Mucosa of rectum (tissue), 2 donors: ENCODE measurements around the gene CITED4.

Source experiments
- H3K27ac ChIP-seq, 2 donors: one replicate each; pipeline ENCODE4 v1.7.0; 2013; ENCODE audit warnings: inconsistent platforms in 2 of 2, low read depth in 2 of 2, low read length in 2 of 2
- H3K27me3 ChIP-seq, 2 donors: one replicate each; pipeline ENCODE4 v1.7.0; 2013; ENCODE audit warnings: low read length in 2 of 2; ENCODE audit not compliant: control insufficient read depth in 2 of 2, insufficient read depth in 2 of 2
- H3K36me3 ChIP-seq, 2 donors: one replicate each; pipeline ENCODE4 v1.7.0; 2013; ENCODE audit warnings: low read length in 2 of 2; ENCODE audit not compliant: control insufficient read depth in 2 of 2, insufficient read depth in 2 of 2
- H3K4me1 ChIP-seq, 2 donors: one replicate each; pipeline ENCODE4 v1.7.0; 2013; ENCODE audit warnings: low read length in 2 of 2, mild to moderate bottlenecking in 1 of 2; ENCODE audit not compliant: control insufficient read depth in 2 of 2, insufficient read depth in 2 of 2
- H3K4me3 ChIP-seq, 2 donors: one replicate each; pipeline ENCODE4 v1.7.0; 2013; ENCODE audit warnings: low read length in 2 of 2
- H3K9ac ChIP-seq, 2 donors: one replicate each; pipeline ENCODE4 v1.7.0; 2013; ENCODE audit warnings: low read length in 2 of 2, low read depth in 1 of 2, mild to moderate bottlenecking in 1 of 2
- H3K9me3 ChIP-seq, 2 donors: one replicate each; pipeline ENCODE4 v1.7.0; 2013; ENCODE audit warnings: low read length in 2 of 2; ENCODE audit not compliant: control insufficient read depth in 2 of 2
- donor health status: healthy.
- donor health status: Normal muscosa, but diverticular disease.

The CITED4 gene, protein sequence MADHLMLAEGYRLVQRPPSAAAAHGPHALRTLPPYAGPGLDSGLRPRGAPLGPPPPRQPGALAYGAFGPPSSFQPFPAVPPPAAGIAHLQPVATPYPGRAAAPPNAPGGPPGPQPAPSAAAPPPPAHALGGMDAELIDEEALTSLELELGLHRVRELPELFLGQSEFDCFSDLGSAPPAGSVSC

GRCh38 chr1:40862008-40862863, at the start of gene CITED4:
Gene CITED4 (minus strand): TSS chr1:40862363. CDS start chr1:40862127, 236 bp downstream.
- Histone ChIP-seq H3K36me3 (no peaks in the 10 kb centered on the region), H3K9me3 (no peaks in the 10 kb centered on the region), H3K27ac (peak within 1 kb of the TSS; percentile 62 to 63), H3K4me1 (peaks cover 0 to 8% of the 10 kb centered on the region in 2 donors), H3K27me3 (peaks cover 3 to 7% of the 10 kb centered on the region in 2 donors), H3K4me3 (peak within 1 kb of the TSS; percentile 66 to 77), H3K9ac (peak within 1 kb of the TSS; percentile 68 to 79)

- Histone ChIP-seq H3K9ac (no peak overlapping the region), H3K27ac (no peak overlapping the region), H3K9me3 (no peaks in the 10 kb centered on the region), H3K4me3 (no peak overlapping the region), H3K36me3 (no peaks in the 10 kb centered on the region), H3K4me1 (no peaks in the 10 kb centered on the region), H3K27me3 (no peaks in the 10 kb centered on the region)
Measured at GRCh38 chr1:40911105-40911504, 48.9 kb upstream of the CITED4 start.

- H3K9me3 ChIP-seq, result no peaks in the 10 kb centered on the region
- no peaks in the 10 kb centered on the region for H3K4me1 ChIP-seq
- H3K36me3 ChIP-seq, result no peaks in the 10 kb centered on the region
- no peak overlapping the region for H3K27ac ChIP-seq
- H3K9ac ChIP-seq, result no peak overlapping the region
- H3K27me3 ChIP-seq, result no peaks in the 10 kb centered on the region
- no peak overlapping the region for H3K4me3 ChIP-seq
Measured at GRCh38 chr1:40909281-40909680, 47.1 kb upstream of the CITED4 start.

DNA sequence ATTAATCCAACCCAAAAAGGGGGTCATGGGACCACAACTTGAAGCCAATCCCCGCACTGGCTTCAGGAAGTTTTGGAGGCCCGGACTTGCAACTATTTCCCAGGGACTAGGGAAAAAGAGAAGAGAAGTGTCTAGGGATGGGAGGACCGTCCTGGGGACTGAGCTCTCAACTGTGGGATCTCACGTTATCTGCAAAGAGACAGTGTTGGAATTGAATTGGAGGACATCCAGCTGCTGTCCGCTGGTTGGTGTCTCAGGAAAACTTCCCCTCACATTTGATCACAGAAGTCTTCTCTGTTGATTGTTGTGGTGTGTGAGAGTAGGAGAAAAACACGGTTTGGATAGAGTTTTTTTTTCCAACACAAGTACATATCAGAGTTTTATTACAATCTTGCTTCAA, 46.2 kb upstream of the CITED4 start:
- H3K4me3 ChIP-seq, result no peak overlapping the region
- H3K27ac ChIP-seq, result no peak overlapping the region
- H3K4me1 ChIP-seq, result no peaks in the 10 kb centered on the region
- H3K36me3 ChIP-seq, result no peaks in the 10 kb centered on the region
- H3K9me3 ChIP-seq, result no peaks in the 10 kb centered on the region
- H3K27me3 ChIP-seq, result no peaks in the 10 kb centered on the region
- no peak overlapping the region for H3K9ac ChIP-seq

- H3K36me3 ChIP-seq, result no peaks in the 10 kb centered on the region
- H3K9me3 ChIP-seq, result no peaks in the 10 kb centered on the region
- no peak overlapping the region for H3K9ac ChIP-seq
- no peak overlapping the region for H3K4me3 ChIP-seq
- no peaks in the 10 kb centered on the region for H3K4me1 ChIP-seq
- no peaks in the 10 kb centered on the region for H3K27me3 ChIP-seq
- no peak overlapping the region for H3K27ac ChIP-seq
Measured at GRCh38 chr1:40907899-40908298, 45.7 kb upstream of the CITED4 start.

DNA sequence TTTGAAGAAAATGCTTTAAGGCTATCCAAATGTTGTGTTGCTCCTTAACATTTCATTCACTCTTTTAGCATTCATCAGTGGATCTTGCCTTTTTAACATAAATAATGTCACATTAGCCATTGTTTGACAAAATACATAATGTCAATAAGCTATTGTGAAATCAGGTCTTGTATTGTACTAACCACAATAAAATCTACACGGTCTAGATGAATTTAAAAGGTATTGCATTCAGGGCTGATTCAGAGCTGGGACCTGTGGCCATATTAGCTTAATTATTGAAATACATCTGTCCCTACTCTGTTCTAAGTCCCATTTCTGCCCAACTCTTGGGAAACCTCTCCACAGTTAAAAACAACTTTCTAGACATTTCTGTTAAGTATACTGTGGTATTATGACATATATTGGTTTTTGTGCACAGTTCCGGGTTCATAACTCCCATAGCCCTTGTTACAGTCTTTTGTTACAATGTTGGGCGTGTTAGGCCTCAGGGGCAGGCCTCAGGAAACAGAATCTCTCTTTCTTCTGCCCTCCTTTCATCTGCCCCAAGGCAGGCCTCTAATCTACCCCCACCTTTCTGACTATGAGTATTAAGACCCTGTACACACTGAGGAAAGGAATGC, 44.7 kb upstream of the CITED4 start:
- no peak overlapping the region for H3K9ac ChIP-seq
- H3K36me3 ChIP-seq, result no peaks in the 10 kb centered on the region
- no peaks in the 10 kb centered on the region for H3K4me1 ChIP-seq
- H3K4me3 ChIP-seq, result no peak overlapping the region
- H3K27ac ChIP-seq, result no peak overlapping the region
- no peaks in the 10 kb centered on the region for H3K27me3 ChIP-seq
- no peaks in the 10 kb centered on the region for H3K9me3 ChIP-seq

DNA sequence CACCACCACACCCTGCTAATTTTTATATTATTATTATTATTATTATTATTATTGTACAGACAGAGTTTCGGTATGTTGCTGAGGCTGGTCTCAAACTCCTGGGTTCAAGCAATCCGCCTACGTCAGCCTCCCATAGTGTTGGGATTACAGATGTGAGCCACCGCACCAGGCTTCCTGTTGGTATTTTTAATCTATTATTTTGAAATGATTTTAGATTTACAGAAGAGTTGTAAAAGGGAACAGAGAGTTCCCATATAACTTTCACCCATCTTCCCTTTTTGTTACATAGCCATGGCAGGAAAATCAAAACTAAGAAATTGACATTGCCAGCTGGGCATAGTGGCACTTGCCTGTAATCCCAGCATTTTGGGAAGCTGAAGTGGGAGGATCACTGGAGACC, 42.9 kb upstream of the CITED4 start:
- H3K9me3 ChIP-seq, result no peaks in the 10 kb centered on the region
- no peaks in the 10 kb centered on the region for H3K4me1 ChIP-seq
- H3K9ac ChIP-seq, result no peak overlapping the region
- H3K4me3 ChIP-seq, result no peak overlapping the region
- H3K27ac ChIP-seq, result no peak overlapping the region
- H3K36me3 ChIP-seq, result no peaks in the 10 kb centered on the region
- H3K27me3 ChIP-seq, result peaks cover 0 to 2% of the 10 kb centered on the region in 2 donors

- peaks cover 0 to 2% of the 10 kb centered on the region in 2 donors for H3K27me3 ChIP-seq
- H3K9me3 ChIP-seq, result no peaks in the 10 kb centered on the region
- H3K4me1 ChIP-seq, result no peaks in the 10 kb centered on the region
- H3K9ac ChIP-seq, result no peak overlapping the region
- H3K36me3 ChIP-seq, result no peaks in the 10 kb centered on the region
- no peak overlapping the region for H3K4me3 ChIP-seq
- H3K27ac ChIP-seq, result no peak overlapping the region
Measured at GRCh38 chr1:40903106-40903505, 40.9 kb upstream of the CITED4 start.

GRCh38 chr1:40901886-40902852, 40.0 kb upstream of the CITED4 start:
- Histone ChIP-seq H3K4me1 (no peaks in the 10 kb centered on the region), H3K4me3 (no peak overlapping the region), H3K27ac (no peak overlapping the region), H3K27me3 (peaks cover 0 to 2% of the 10 kb centered on the region in 2 donors), H3K36me3 (no peaks in the 10 kb centered on the region), H3K9ac (no peak overlapping the region), H3K9me3 (no peaks in the 10 kb centered on the region)
